Right renal cortex interstitium (tissue), 3 donors: ENCODE results near the gene IKBKG. TPM values are rescaled to one million over a fixed set of nuclear protein-coding genes. Genes with fewer than 3 reads are reported as not detected.
A peak's percentile ranks its signal among the peaks of the same experiment; 100 is the strongest.
"Not testable (repeated sequence)": the region's sequence is repeated elsewhere in the genome, so short reads cannot be mapped to it uniquely, and the experiment has no call there.

Source experiments
- DNase-seq, 3 donors: peaks; one replicate each; pipeline ENCODE4 v3.0.0-alpha.2; 2013; ENCODE audit warnings: low read depth in 3 of 3, low spot score in 2 of 3
- polyA plus RNA-seq, 3 donors: library from polyadenylated mRNA; unstranded; fragments of 120-200 nt; gene quantifications; one replicate each; pipeline ENCODE4 v1.2.1, GENCODE V29; 2013; ENCODE audit not compliant: insufficient read length in 3 of 3

The IKBKG gene
- polyA plus RNA-seq, 3 donors, result 11.1 to 17.9 (median 15.4) TPM

GRCh38 chrX:154525606-154526490 is 21.6 kb upstream of the IKBKG start:
- no peak for DNase-seq

GRCh38 chrX:154526901-154527675 is 20.3 kb upstream of the IKBKG start:
- DNase-seq, result peak; percentile 57 to 64 (median 58)

GRCh38 chrX:154529206-154529612 is 18.2 kb upstream of the IKBKG start:
- DNase-seq, result no peak

DNA sequence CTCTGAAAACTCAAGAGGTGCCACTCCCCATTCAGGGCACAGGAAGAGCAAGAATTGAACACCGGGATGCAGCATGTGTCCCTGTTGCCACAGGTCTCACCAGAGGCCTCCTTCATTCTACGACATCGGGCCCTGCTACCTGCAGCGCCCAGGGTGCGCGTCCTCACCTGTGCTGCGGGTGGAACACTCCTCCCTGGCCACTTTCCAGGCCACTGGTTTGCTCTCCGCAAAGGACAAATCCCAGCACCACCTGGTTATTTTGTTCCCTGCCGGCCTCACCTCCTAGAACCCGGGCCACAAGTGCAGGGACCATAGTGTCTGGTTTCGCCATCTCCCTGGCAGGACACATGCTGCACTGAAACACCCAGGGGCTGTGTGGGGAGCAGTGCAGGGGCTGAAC is 17.1 kb upstream of the IKBKG start:
- DNase-seq, result no peak

GRCh38 chrX:154531626-154532025 is 15.8 kb upstream of the IKBKG start:
- no peak for DNase-seq

DNA sequence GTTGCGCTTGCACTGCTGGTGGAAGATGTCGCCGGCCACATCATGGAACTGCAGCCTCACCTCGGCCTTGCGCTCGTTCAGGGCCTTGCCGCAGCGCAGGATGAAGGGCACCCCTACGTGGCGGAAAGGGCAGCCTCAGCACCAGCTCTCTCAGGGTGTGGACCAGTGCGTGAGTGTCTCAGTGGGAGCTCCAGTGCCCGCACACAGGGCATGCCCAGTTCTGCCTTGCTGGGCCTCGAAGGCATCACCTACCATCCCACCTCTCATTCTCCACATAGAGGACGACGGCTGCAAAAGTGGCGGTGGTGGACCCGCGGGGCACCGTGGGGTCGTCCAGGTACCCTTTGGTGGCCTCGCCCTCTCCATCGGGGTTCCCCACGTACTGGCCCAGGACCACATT is 14.7 kb upstream of the IKBKG start:
- no peak for DNase-seq

DNA sequence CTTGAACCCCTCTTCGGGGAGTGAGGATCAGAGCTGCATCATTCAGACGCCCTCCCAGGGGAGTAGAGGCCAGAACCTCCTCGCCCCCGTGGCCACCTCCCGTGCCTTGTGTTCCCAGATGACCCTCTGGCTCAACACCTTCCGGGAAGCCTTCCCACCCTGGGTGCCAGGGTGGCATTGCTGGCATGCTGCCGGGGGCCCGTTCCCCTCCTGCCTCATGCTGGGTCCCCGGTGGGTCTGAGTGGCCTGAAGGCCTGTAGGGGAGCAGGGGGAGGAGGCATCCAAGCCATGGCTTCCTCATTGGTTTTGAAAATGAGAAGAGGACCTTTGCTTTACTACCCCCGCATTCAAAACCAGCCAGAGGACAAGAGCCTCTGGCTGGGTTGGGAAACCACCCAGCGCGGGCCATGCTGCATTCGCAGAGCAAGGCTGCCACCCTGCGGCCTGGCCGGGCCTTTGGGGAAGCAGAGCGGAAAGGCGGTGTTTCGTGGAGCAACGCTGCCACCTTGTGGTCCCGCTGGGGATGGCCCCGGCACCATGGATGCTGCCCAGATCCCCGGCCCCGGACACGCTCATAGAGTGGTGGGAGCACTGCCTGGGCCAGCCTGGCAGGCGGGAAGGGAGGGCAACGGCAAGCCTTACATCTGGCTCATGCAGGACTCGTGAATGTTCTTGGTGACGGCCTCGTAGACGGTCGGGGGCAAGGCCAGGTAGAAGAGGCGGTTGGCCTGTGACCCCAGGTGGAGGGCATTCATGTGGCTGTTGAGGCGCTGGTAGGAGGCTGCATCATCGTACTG is 12.7 kb upstream of the IKBKG start:
- no peak for DNase-seq

DNA sequence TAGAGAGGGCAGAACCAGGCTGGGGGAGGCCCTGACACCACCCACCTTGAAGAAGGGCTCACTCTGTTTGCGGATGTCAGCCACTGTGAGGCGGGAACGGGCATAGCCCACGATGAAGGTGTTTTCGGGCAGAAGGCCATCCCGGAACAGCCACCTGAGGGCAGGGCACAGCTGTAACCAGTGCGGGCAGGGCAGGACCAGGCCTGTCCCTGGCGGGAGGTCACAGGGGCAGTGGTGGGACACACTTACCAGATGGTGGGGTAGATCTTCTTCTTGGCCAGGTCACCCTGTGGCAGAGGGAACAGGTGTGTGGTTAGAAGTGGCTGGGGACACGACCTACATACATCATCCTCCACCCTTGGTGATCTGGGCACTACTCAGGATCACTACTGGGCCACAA is 11.5 kb upstream of the IKBKG start:
- no peak for DNase-seq

GRCh38 chrX:154539077-154539476 is 8.3 kb upstream of the IKBKG start:
- DNase-seq, result no peak

- not testable (repeated sequence) for DNase-seq
Observed at GRCh38 chrX:154540365-154540764, 7.1 kb upstream of the IKBKG start.

DNA sequence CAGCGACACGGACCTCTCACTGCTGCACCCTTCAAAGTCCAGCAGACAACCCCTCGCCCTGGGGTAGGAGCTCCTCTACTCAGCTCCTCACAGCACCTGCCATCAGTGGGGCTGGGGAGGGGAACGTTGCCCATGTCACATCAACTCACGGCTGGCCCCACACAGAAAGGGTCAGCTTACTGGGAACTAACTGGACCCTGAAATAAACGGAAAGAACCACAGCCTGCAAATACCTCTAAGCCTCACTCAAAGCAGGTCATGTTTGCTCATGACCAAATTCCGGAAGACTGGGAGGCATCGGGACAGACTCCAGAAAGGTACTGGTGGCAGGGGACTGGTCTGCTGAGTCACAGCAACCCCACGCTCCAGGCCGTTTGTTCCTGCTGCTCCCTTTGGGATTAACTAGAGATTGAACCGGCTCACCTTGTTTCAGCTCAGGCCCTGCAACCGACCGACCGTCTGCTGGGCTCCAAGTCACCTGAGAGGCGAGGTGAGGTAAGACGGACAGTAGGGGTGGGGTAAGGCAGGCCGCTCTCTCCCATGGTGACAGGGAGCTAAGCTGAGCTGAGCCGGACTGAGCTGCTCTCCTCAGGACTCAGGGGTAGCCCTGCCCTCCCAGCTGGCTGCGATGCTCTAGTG is 6.4 kb upstream of the IKBKG start:
- DNase-seq, result no peak

DNA sequence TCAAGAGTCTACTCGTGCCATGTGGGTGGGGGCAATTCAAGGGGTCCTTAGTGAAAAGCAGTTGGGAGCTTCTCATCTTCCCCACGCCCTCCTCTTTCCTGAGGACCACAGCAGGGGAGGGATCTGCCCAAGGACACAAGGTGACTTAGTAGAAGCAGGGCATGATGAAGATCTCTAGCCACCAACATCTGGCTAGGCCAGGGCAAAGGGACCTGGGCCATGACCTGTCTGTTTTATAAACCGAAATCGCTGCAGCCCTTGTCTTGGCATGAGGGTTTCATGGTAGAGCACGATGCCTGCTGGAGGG is 5.9 kb upstream of the IKBKG start:
- DNase-seq, result no peak

DNA sequence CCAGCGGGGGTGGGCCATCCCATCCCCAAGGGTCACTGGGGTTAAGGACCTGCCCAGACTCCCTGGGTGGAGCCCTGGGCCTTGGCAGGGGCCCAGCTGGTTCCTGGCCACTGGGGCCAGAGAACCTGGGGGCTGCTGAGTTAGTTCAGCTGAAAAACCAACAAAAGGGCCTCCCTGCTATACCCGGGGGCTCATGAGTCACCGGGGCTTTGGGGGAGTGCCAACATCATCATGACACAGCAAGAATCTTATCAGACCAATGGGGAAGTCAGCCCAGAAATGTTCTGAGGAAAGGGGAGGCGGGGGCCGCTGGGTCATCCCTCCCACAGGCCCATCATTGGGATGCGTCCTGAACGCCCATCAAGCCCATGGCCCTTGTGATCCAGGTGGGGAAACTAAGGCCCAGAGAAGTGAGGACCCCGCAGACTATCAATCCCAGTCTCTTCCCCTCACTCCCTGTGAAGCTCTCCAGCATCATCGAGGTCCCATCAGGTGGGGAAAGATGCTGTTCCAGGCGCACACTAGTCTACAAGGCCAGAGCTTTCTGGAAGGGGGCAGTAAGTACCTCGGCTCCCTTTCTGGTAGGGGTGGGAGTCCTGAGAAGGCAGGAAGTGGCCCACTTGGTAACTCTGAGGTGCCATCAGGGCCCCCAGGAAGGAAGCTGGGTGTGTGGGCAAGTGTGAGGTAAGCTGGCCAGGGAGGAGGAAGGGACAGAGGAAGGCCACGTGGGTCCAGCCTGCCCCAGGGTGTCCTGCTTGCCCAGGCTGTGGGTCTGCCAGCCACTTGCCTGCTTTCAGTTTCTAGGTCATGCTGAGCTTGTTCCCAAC is 5.3 kb upstream of the IKBKG start:
- DNase-seq, result no peak

DNA sequence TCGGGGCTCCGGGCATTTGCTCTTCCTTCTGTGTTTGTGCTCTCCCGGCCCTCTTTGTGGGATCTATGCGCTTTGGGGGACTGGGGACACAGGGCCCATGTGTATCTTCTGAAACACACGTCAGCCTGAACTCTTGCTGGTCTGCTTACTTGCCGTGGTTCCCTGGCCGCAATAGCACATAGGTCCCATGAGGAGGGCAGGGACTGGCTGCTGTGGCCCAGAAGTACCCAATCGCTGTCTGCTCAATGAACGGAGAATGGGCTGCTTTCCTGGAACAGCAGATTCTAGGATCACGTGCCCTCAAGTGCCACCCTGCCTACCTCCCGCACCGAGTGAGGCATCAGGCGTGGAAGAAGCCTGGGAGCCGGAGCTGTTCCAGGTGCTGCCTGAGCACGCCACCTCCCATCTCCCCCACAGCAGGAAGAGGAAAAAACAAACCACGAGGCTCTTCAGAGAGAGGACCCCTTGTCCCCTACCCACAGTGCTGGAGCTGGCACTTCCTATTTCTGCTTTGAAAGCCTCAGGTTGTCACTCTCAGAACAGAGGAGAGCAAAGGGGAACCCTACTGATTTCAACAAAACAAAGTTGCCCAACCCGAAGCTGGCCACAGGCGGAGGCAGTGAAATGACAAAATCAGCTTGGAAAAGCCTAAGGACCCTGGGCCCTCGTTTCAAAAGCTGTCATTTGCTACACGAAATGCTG is 4.5 kb upstream of the IKBKG start:
- DNase-seq, result no peak

GRCh38 chrX:154545673-154546274 is 1.6 kb upstream of the IKBKG start:
- DNase-seq, result no peak

- peak in 1 of 3 donors; percentile 32 for DNase-seq
Observed at GRCh38 chrX:154546354-154547244, 821 bp upstream of the IKBKG start, which contains the start of gene G6PD. Gene G6PD, minus strand, starts transcription at chrX:154546846. Its CDS starts 691 bp downstream, at chrX:154546155.

GRCh38 chrX:154548028-154548316 is 552 bp downstream of the IKBKG start:
- no peak for DNase-seq

DNA sequence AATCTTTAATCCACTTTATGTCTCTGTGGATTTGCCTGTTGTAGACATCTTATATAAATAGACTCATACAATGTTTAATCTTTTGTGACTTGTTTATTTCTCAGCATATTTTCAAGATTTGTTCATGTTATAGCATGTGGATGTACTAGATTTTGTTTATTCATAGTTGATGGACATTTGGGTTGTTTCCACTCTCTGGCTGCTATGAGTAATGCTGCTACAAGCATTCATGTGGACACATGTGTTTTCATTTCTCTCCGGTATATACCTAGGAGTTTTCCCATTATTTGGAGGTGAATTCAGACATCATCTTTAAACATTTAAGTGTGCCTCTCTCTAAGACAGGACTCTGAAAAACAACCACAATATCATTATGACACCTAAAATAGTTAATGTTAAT is 2.3 kb downstream of the IKBKG start:
- DNase-seq, result no peak
